Lung (tissue), 12 donors: ENCODE results near the gene CLDN20. TPM values are rescaled to one million over a fixed set of nuclear protein-coding genes. Genes with fewer than 3 reads are reported as not detected.

Source experiments
- ATAC-seq: fragments of 200-7000 bp; cut with Tn5 transposase; one replicate; pipeline ENCODE4 v1.9.1; 2020; ENCODE audit warnings: moderate number of reproducible peaks; ENCODE audit not compliant: insufficient read depth, low FRiP score
- DNase-seq, 3 donors: peaks; one replicate each; pipeline ENCODE4 v3.0.0-alpha.2; 2013 to 2017
- H3K27ac ChIP-seq, 2 donors: one replicate each; pipeline ENCODE4 v1.5.1; 2013; ENCODE audit warnings: mild to moderate bottlenecking in 2 of 2, moderate library complexity in 2 of 2, control low read depth in 1 of 2, inconsistent platforms in 1 of 2, low read depth in 1 of 2, low read length in 1 of 2
- H3K27me3 ChIP-seq, 3 donors: one replicate each; pipeline ENCODE4 v1.5.1; 2013; ENCODE audit warnings: low read length in 2 of 3; ENCODE audit not compliant: control insufficient read depth in 3 of 3, insufficient read depth in 3 of 3
- H3K36me3 ChIP-seq, 4 donors: one replicate each; pipeline ENCODE4 v1.5.1; 2013; ENCODE audit warnings: low read length in 4 of 4, mild to moderate bottlenecking in 1 of 4, moderate library complexity in 1 of 4; ENCODE audit not compliant: control insufficient read depth in 4 of 4, insufficient read depth in 4 of 4
- H3K4me1 ChIP-seq, 5 donors: one replicate each; pipeline ENCODE4 v1.5.1; 2013; ENCODE audit warnings: low read length in 5 of 5, mild to moderate bottlenecking in 2 of 5, moderate library complexity in 1 of 5; ENCODE audit not compliant: control insufficient read depth in 5 of 5, insufficient read depth in 5 of 5
- H3K4me3 ChIP-seq: one replicate; pipeline ENCODE4 v1.5.1; 2013; ENCODE audit warnings: mild to moderate bottlenecking, control low read depth, moderate library complexity
- H3K9ac ChIP-seq, 2 donors: one replicate each; pipeline ENCODE4 v1.5.1; 2013; ENCODE audit warnings: low read length in 2 of 2, control low read depth in 1 of 2; ENCODE audit not compliant: insufficient read depth in 1 of 2
- H3K9me3 ChIP-seq, 4 donors: one replicate each; pipeline ENCODE4 v1.5.1; 2013; ENCODE audit warnings: low read length in 3 of 4, mild to moderate bottlenecking in 1 of 4, moderate library complexity in 1 of 4; ENCODE audit not compliant: control insufficient read depth in 4 of 4, insufficient read depth in 3 of 4
- CTCF ChIP-seq: IDR thresholded peaks from 2 replicates; pipeline ENCODE4 v1.5.1; 2012; ENCODE audit warnings: mild to moderate bottlenecking; ENCODE audit errors: control extremely low read depth, extremely low read depth
- WGBS, 2 donors: extraction: QIAGEN DNeasy Blood & Tissue Kit; methylation state at CpG; one replicate each; pipeline ENCODE4 v1.1.7; 2013; 5-methylcytosine and 5-hydroxymethylcytosine counted together
- polyA plus RNA-seq, 2 donors: library from polyadenylated mRNA; stranded (reverse); fragments of 200-250 nt; gene quantifications; one replicate each; pipeline ENCODE4 v1.2.1, GENCODE V29; 2013
- total RNA-seq, 2 donors: library from RNA; depleted of rRNA in 1 of 2; stranded (reverse); fragments of >200 nt in 1 of 2; gene quantifications; one replicate each; pipeline ENCODE4 v1.2.1, GENCODE V29; 2014 to 2021
- donor health status: control.
- donor health status: control.
- donor health status: Bipolar disorder and iron deficiency.
- donor health status: healthy.
- donor health status: DM: yes; HTN: yes; CAD: no.

CLDN20 gene
- total and polyA plus RNA-seq, 4 donors, result not detected

DNA sequence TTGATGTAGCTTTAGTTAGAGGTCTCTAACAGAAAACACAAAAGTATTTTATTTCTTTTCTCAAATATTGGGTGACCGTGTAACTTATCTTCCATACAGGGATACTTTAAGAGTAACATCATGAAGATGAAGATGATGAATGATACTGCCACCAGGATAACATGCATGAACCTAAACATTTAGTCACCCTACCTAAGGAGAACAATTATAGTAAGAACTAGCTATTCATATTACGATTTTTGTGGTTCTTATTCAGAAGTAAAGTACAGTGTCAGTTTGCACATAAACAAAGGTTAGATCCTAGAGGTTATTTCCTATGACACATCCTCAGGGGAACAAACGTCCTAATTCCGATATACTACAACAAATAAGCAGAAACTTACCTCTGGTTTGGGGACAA lies 21.0 kb downstream of the CLDN20 start:
- no peak for TF ChIP-seq CTCF
- peaks cover 0 to 4% (median 1%) of the 10 kb centered on the region in 5 donors for H3K4me1 ChIP-seq
- no peak overlapping the region for H3K4me3 ChIP-seq
- no peak overlapping the region for H3K9ac ChIP-seq
- no peaks in the 10 kb centered on the region for H3K27me3 ChIP-seq
- no peak overlapping the region for H3K27ac ChIP-seq
- 89 to 92% methylated on average over 4 of the region's 4 CpGs for WGBS, 2 donors
- no peak for DNase-seq
- peaks cover 5 to 10% (median 7%) of the 10 kb centered on the region in 4 donors for H3K36me3 ChIP-seq
- ATAC-seq, result no peak
- no peaks in the 10 kb centered on the region for H3K9me3 ChIP-seq

DNA sequence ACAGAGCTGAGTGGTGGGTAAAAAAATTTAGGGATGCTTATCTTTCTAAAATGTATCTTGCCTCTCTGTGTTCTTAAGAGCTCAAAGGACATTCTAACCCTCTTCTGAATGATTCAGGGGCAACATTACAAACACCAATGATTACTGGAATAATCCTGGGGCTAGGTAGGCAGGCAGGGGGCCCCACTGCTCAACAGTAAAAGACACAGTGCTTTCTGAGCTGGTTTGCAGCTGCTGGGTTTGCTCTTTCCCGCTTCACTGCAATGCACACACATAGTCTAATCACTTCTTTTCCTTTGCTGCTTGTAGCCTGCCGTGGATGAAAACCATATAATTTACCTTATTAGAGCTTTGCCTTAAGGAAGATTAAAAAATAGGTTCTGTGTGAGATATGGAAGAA lies 23.9 kb downstream of the CLDN20 start:
- no peaks in the 10 kb centered on the region for H3K9me3 ChIP-seq
- 93% methylated on average over 2 of the region's 2 CpGs for WGBS, 2 donors
- TF ChIP-seq CTCF, result no peak
- H3K27ac ChIP-seq, result peak overlapping the region in 1 of 2 donors; percentile 53
- no peak overlapping the region for H3K4me3 ChIP-seq
- H3K4me1 ChIP-seq, result peaks cover 0 to 4% (median 0%) of the 10 kb centered on the region in 5 donors
- no peak for DNase-seq
- ATAC-seq, result no peak
- no peaks in the 10 kb centered on the region for H3K27me3 ChIP-seq
- H3K36me3 ChIP-seq, result peaks cover 5 to 19% (median 9%) of the 10 kb centered on the region in 4 donors
- H3K9ac ChIP-seq, result no peak overlapping the region

DNA sequence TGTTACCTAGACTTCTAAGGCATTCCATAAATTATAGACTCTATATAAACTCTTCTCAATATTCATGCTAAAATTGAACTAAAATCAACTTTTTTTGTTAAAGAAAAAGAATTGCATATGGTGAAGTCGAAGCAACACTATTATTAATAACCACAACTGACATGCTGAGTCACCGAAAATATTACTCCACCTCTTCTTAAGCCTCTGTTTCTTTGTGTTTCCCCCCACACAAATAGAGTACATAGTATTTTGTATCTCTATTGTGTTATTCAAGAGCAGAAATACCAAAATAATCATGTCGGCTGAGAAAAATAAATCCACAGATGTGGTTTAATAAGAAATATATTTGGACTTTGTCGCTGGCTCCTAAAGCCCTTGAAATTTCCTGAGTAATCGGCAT lies 26.7 kb downstream of the CLDN20 start:
- Histone ChIP-seq H3K4me3 (no peak overlapping the region), H3K27me3 (no peaks in the 10 kb centered on the region), H3K4me1 (peaks cover 0 to 2% (median 0%) of the 10 kb centered on the region in 5 donors), H3K27ac (no peak overlapping the region), H3K36me3 (peaks cover 3 to 23% (median 6%) of the 10 kb centered on the region in 4 donors), H3K9ac (no peak overlapping the region), H3K9me3 (no peaks in the 10 kb centered on the region)
- DNase-seq (no peak), ATAC-seq (no peak)
- 91 to 94% methylated on average over 5 of the region's 5 CpGs for WGBS, 2 donors
- TF ChIP-seq CTCF, result no peak

- Histone ChIP-seq H3K9me3 (no peaks in the 10 kb centered on the region), H3K4me3 (no peak overlapping the region), H3K36me3 (peaks cover 8 to 23% (median 11%) of the 10 kb centered on the region in 4 donors), H3K27me3 (no peaks in the 10 kb centered on the region), H3K4me1 (peaks cover 0 to 2% (median 0%) of the 10 kb centered on the region in 5 donors), H3K9ac (no peak overlapping the region), H3K27ac (no peak overlapping the region)
- no peak for ATAC-seq
- DNase-seq, result no peak
- WGBS, 2 donors, result 90 to 95% methylated on average over 3 of the region's 3 CpGs
- TF ChIP-seq CTCF, result no peak
Observed at GRCh38 chr6:155291291-155291690, 27.5 kb downstream of the CLDN20 start.
